GM19099 (cell line): ENCODE measurements around the gene LRRC4.

Experiments used
- POLR2A ChIP-seq: IDR thresholded peaks from 3 replicates; pipeline ENCODE4 v1.6.1; 2011; ENCODE audit warnings: low read depth; ENCODE audit not compliant: insufficient read length; ENCODE audit errors: extremely low read depth

LRRC4 gene

GRCh38 chr7:128066858-128067257, 35.6 kb upstream of the LRRC4 start:
- no peak for TF ChIP-seq POLR2A

GRCh38 chr7:128066395-128066794, 35.2 kb upstream of the LRRC4 start:
- no peak for TF ChIP-seq POLR2A

GRCh38 chr7:128065872-128066271, 34.6 kb upstream of the LRRC4 start:
- TF ChIP-seq POLR2A = no peak

DNA sequence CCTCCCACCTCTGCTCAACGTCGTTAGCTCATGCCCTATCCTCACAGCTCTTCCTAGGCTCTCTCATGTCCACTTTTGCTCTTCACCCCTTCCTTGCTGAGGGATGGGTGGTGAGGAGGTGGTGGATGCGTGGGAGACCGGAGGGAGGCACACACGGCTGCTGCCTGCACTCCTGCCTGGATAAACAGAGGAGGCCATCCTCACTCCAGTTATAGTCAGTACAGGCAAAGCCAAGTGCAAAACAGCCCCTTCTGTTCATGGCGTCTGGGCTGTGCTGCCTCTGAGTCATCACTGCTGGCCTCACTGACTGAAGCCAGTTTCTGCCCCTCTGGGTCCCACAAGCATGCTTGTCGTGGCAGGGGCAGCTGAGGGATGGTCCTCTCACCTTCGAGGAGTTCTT, 31.9 kb upstream of the LRRC4 start:
- TF ChIP-seq POLR2A = no peak

DNA sequence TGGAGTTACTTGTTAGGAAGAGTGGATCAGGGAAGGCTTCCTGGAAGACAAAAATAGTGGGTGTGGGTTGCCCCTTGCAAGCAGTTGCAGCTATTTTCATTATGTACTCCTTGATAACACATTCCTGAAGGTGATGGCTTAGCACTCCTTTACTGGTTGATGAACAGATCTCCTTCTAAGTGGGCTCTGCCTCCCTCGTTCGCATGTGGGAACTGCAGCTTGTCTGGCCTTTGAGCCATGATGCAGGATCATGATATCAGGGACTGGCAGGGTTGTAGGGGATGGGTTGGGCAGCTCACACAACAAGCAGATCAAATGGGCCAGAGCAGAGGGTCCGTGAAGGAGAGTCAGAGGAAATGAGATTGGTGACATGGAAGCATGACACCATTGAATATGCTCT, 28.8 kb upstream of the LRRC4 start:
- no peak for TF ChIP-seq POLR2A

DNA sequence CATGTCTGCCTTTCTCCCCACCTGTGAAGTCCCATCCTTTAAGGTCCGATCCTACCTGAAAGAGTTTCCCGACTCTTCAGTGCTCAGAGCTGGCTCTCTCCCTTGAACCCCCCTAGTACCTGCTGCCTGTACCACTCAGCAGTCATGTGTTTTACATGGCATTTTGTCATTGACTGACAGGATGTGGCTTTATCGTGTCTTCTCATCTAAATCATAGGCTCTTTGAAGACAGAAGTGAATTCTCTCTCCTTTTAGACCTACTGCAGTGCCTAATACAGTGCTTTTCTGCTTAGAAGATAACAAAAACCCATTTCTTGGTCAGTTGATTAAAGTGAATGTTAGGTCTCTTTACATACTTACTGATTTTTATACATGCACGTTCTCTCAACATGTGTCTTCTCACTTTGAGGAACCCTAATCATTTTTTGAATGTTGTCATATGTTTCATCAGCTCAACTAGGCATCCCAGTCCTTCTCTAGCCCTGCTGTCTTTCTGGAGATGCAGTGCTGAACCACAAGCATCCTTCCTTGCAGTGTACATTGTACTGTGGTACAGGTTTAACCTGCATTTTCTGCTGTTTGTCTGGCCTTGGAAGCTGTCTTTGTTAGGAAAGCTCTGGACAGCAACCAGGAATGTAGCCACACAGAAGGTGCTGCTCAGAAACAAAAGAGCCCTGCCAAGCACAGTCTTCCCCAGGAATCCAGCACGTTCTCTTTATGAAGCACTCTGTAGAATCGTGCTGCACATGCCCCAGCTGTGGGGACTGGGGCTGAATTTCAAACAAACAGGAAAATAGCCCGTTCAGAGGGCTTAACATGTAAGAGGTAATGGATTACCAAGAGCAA, 28.1 kb upstream of the LRRC4 start:
- TF ChIP-seq POLR2A = no peak

DNA sequence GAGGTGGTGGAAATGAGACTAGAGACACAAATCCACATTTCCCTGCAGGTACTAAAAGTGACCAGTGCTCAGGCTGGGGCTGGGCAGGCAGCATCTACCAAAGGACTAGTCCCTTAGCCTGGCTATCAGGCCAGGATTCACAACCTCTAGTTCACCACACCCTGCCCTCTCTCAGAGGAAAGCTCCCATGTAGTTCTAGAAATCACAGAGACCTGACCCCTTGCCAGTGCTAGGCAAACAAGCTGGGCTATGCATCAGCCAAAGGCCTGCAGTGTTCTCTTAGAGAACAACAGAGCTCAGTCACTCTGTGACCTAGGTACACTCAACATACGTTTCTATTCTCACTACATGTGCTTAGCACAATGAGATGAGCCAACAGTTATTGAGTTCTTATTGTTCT, 26.7 kb upstream of the LRRC4 start:
- TF ChIP-seq POLR2A = no peak

GRCh38 chr7:128056901-128057300, 25.7 kb upstream of the LRRC4 start:
- TF ChIP-seq POLR2A = no peak

DNA sequence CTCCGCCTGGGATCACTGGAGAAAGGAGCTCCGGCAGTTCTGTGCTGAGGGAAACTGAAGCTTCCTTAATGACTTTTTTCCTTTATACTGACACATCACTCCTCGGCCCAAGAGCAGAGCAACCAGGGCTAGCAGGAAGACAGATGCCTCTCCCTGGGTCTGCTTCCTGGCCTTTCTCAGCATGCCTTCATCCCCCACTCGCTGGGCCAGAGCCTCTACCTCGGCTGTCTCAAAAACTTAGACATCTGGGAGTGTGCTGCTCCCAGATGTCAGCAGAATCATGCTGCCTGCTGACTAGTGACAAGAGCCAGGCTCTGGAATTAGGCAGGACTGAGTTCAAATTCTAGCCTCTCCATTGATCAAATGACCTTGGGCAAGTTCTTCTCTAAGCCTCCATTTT, 24.4 kb upstream of the LRRC4 start:
- TF ChIP-seq POLR2A = no peak

DNA sequence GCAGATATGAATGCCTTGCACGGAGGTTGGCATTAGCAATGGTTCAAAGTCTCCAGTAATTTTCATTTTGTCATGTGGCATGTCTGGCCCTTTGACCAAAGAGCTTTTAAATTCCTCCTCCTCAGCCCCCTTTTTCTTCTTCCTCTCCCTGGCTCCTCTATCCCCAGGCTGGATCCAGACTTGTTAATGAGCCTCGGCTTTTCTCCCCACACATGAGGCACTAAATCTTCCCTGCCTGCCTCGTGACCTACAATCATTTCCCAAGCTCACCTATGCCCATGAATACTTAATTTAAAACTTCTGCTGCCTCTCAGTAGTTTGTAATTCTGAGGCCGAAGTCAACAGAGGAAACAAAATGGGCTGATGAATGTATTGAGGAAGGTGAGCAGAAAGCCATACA, 23.3 kb upstream of the LRRC4 start:
- TF ChIP-seq POLR2A = no peak

DNA sequence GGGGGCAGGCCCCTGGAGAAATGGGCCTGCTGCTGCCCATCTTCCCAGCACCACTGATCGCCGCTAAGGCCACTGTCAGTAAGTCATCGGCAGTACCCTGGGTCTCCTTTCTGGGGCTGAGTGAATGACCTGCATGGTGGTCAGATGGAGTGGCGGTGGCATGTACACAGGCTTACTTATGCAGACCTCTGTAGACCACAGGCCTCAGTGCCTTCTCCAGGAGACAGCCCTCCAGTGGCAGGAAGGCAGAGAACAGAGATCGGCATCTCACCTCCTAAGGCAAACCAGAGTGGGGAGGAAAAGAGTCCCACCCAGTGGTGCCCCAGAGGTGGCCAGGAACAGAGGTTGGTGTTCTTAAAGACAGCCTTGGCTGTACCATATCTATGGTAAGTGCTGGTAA, 22.8 kb upstream of the LRRC4 start:
- no peak for TF ChIP-seq POLR2A

- TF ChIP-seq POLR2A = no peak
These were observed 21.8 kb upstream of the LRRC4 start for GRCh38 chr7:128053023-128053422.

GRCh38 chr7:128052404-128052803, 21.2 kb upstream of the LRRC4 start:
- no peak for TF ChIP-seq POLR2A

GRCh38 chr7:128045766-128046165, 14.5 kb upstream of the LRRC4 start:
- TF ChIP-seq POLR2A = no peak

- no peak for TF ChIP-seq POLR2A
These were observed 13.9 kb upstream of the LRRC4 start for GRCh38 chr7:128045158-128045557.

GRCh38 chr7:128044064-128044463, 12.8 kb upstream of the LRRC4 start:
- TF ChIP-seq POLR2A = no peak

DNA sequence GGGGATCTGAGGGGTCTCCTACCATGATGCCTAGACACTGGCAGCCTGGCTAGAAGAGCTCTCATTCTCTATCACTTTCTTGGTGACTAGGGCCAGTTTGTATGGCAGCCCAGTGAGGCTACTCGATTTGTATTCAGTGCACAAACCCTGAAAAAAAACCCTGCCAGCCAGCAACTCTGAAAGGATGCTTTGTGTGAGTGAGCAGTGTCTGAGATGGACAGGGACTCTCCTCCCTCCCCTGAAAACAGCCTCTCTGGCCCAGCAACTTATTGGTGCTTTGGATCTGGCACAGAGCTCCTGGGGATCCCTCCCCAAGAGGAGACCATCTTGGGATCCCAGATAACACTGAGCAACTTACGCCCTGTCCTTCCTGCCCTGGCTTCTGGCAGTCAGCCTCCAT, 10.8 kb upstream of the LRRC4 start:
- no peak for TF ChIP-seq POLR2A
